GM12878 (cell line): Measurements from ENCODE around the gene DACT3. TPM values are rescaled to one million over a fixed set of nuclear protein-coding genes. Genes with fewer than 3 reads are reported as not detected.

ENCODE experiments used
- ATAC-seq: fragments of 200-7000 bp; cut with Tn5 transposase; 3 replicates; pipeline ENCODE4 v1.9.1; 2020; ENCODE audit warnings: mild to moderate bottlenecking, moderate library complexity
- BruUV-seq: library from RNA; stranded (reverse); fragments of 400-500 nt; replicated peaks from 2 replicates; lab custom pipeline; 2021; lab: Mats Ljungman, UMichigan
- CTCF ChIA-PET: fragments of 300-600 bp; sonication (Branson Sonifier 250); formaldehyde crosslinking; extraction: SDS; loops from one replicate; lab custom pipeline; 2021; ENCODE audit warnings: inconsistent platforms; lab: Yijun Ruan, JAX
- POLR2A ChIA-PET: fragments of 350-600 bp; formaldehyde crosslinking; extraction: SDS; loops from one replicate; lab custom pipeline; 2021; ENCODE audit warnings: inconsistent platforms; lab: Charles Lee
- RAD21 ChIA-PET: fragments of 300-600 bp; sonication (Branson Sonifier 250); formaldehyde crosslinking; loops from one replicate; lab custom pipeline; 2023; ENCODE audit warnings: antibody characterized with exemption; ENCODE audit not compliant: unreplicated experiment; lab: Charles Lee
- SMC1A ChIA-PET: fragments of 300-600 bp; sonication (Branson Sonifier 250); formaldehyde crosslinking; loops from one replicate; lab custom pipeline; 2023; ENCODE audit not compliant: unreplicated experiment, uncharacterized antibody; lab: Charles Lee
- DNase-seq: peaks from one replicate; pipeline ENCODE4 v3.0.0-alpha.2; 2011; ENCODE audit warnings: low read depth, low spot score
- FAIRE-seq: peaks from 3 replicates; lab custom pipeline; 2011; peaks lifted over from hg19 to GRCh38; lab: Jason Lieb, UNC
- H2AFZ ChIP-seq: 2 replicates; pipeline ENCODE4 v1.6.0; 2011; ENCODE audit warnings: low read depth, low read length, control low read depth; ENCODE audit not compliant: control insufficient read depth
- H3K27ac ChIP-seq: 2 replicates; pipeline ENCODE4 v1.5.1; 2011; ENCODE audit warnings: control low read depth; ENCODE audit not compliant: control insufficient read depth, insufficient read depth
- H3K27me3 ChIP-seq, 2 experiments: replicated peaks in 1 of 2; 2 replicates each; pipeline versions ENCODE4 v1.6.0 to v1.6.1; 2011; ENCODE audit warnings: low read length in 1 of 2; ENCODE audit not compliant: control insufficient read depth in 2 of 2, insufficient read depth in 2 of 2
- H3K36me3 ChIP-seq, 2 experiments: 2 replicates each; pipeline ENCODE4 v1.5.1; 2011; ENCODE audit warnings: low read length in 1 of 2; ENCODE audit not compliant: control insufficient read depth in 2 of 2, insufficient read depth in 2 of 2
- H3K4me1 ChIP-seq: 2 replicates; pipeline ENCODE4 v1.6.1; 2011; ENCODE audit warnings: mild to moderate bottlenecking, low read length, moderate library complexity, mixed read lengths; ENCODE audit not compliant: control insufficient read depth, insufficient read depth
- H3K4me2 ChIP-seq: 2 replicates; pipeline ENCODE4 v1.6.0; 2011; ENCODE audit warnings: control low read depth; ENCODE audit not compliant: control insufficient read depth, insufficient read depth
- H3K4me3 ChIP-seq: fragments of 200-600 bp; sonication (generic); 2 replicates; pipeline ENCODE4 v1.5.1; 2016
- H3K79me2 ChIP-seq: 2 replicates; pipeline ENCODE4 v1.6.0; 2011; ENCODE audit warnings: low read length; ENCODE audit not compliant: control insufficient read depth, insufficient read depth
- H3K9ac ChIP-seq: 2 replicates; pipeline ENCODE4 v1.8.0; 2011; ENCODE audit warnings: low read length, control low read depth, mixed read lengths; ENCODE audit not compliant: control insufficient read depth, insufficient read depth
- H3K9me3 ChIP-seq: replicated peaks from 3 replicates; pipeline ENCODE4 v1.5.1; 2011; ENCODE audit warnings: mild to moderate bottlenecking, low read length; ENCODE audit not compliant: control insufficient read depth, insufficient read depth
- H4K20me1 ChIP-seq: 2 replicates; pipeline ENCODE4 v1.6.0; 2011; ENCODE audit not compliant: control insufficient read depth, insufficient read depth
- BCL3 ChIP-seq: IDR thresholded peaks from 2 replicates; pipeline ENCODE4 v1.6.1; 2011; ENCODE audit warnings: borderline replicate concordance, low read depth, mild to moderate bottlenecking, moderate library complexity, low read length; ENCODE audit not compliant: insufficient read depth, poor library complexity, severe bottlenecking
- CEBPZ ChIP-seq: fragments of 150-350 bp; IDR thresholded peaks from 2 replicates; pipeline ENCODE4 v1.6.1; 2016; ENCODE audit warnings: low read depth, low read length
- IKZF2 ChIP-seq, 2 experiments: fragments of 450-650 bp; IDR thresholded peaks; 2 replicates each; pipeline ENCODE4 v1.6.1; 2017; ENCODE audit warnings: mild to moderate bottlenecking in 2 of 2, moderate library complexity in 2 of 2
- MTA3 ChIP-seq: IDR thresholded peaks from 2 replicates; pipeline ENCODE4 v1.6.1; 2012; ENCODE audit warnings: low read length, inconsistent platforms, borderline replicate concordance
- NBN ChIP-seq: fragments of 450-650 bp; IDR thresholded peaks from 2 replicates; pipeline ENCODE4 v1.6.1; 2016
- SMARCA5 ChIP-seq: fragments of 450-650 bp; IDR thresholded peaks from 2 replicates; pipeline ENCODE4 v1.6.1; 2017; ENCODE audit warnings: mild to moderate bottlenecking
- ZBTB40 ChIP-seq: fragments of 450-650 bp; IDR thresholded peaks from 2 replicates; pipeline ENCODE4 v1.6.1; 2016; ENCODE audit warnings: mild to moderate bottlenecking, moderate library complexity, borderline replicate concordance
- ZNF687 ChIP-seq: fragments of 450-650 bp; IDR thresholded peaks from 2 replicates; pipeline ENCODE4 v1.6.1; 2017; ENCODE audit warnings: mild to moderate bottlenecking, moderate library complexity
- WGBS: methylation state at CpG from one replicate; pipeline ENCODE4 v1.1.6; 2016; ENCODE audit warnings: low lambda C conversion rate; ENCODE audit not compliant: insufficient replicate concordance, insufficient coverage; ENCODE audit errors: missing lambda C conversion rate; 5-methylcytosine and 5-hydroxymethylcytosine counted together
- in situ Hi-C: fragments of 300-500 bp; cut with MboI; formaldehyde crosslinking; loops from 9 replicates; pipeline ENCODE4 v1.14.3; 2018; ENCODE audit warnings: mixed read lengths
- intact Hi-C: fragments of 100-400 bp; cut with micrococcal nuclease; formaldehyde crosslinking; loops from one replicate; pipeline ENCODE4 v1.14.2; 2022; ENCODE audit not compliant: unreplicated experiment
- polyA plus RNA-seq, 11 experiments: library from polyadenylated mRNA; depleted of rRNA in 4 of 11; unstranded in 6 of 11; stranded (reverse) in 5 of 11; fragments of >200 nt; fragmentation: Nextera tagmentation in 4 of 11; fragmentation: Illumina TruSeq in 1 of 11; extraction: Ambion mirVana in 4 of 11; extraction: Trizol in 1 of 11; gene quantifications; 1 replicate in 1 of 11; 2 replicates in 10 of 11; pipeline versions ENCODE4 v1.2.1 to v1.2.3, GENCODE V29; 2011 to 2016; ENCODE audit warnings: inconsistent platforms in 2 of 11, missing spikeins in 2 of 11, low read depth in 1 of 11
- total RNA-seq, 4 experiments: library from RNA; depleted of rRNA in 3 of 4; stranded (reverse); fragments of >200 nt in 3 of 4; fragmentation: Illumina TruSeq in 1 of 4; extraction: Trizol in 1 of 4; gene quantifications; 2 replicates each; pipeline versions ENCODE4 v1.2.1 to v1.2.3, GENCODE V29; 2013 to 2021

DACT3 gene
- total and polyA plus RNA-seq, 10 of the 15 experiments (the other 5 are each of a cell fraction or from before 2014, with no cell fraction given) = 0.05 to 2.5 (median 0.35) TPM; not detected in 1

GRCh38 chr19:46624958-46625661 is 35.9 kb downstream of the DACT3 start, which contains the start of gene PTGIR:
PTGIR (minus strand) TSS chr19:46625089; CDS start chr19:46624225, 864 bp downstream.
- BruUV-seq = no TSS peak
- H3K27me3 ChIP-seq = no peaks in the 10 kb centered on the region
- ChIA-PET POLR2A (interaction anchor here (0.5 to 2.7 kb wide), 7 partner anchors 11 to 684 kb away, joined by 4 to 11 read pairs (median 5); partner anchors contain the start of genes CALM3, DACT3 and GNG8), CTCF (interaction anchor here (0.9 to 12.1 kb wide), 4 partner anchors 9 to 37 kb away, joined by 3 to 150 read pairs (median 10); partner anchors contain the start of gene DACT3), SMC1A (interaction anchor here (0.6 to 17.6 kb wide), 8 partner anchors 8 to 37 kb away, joined by 3 to 286 read pairs (median 4); partner anchors contain the start of genes CALM3 and DACT3), RAD21 (interaction anchor here (0.6 to 2.6 kb wide), 4 partner anchors 8 to 91 kb away, joined by 3 to 13 read pairs (median 5); partner anchors contain the start of gene DACT3)
- WGBS = 9% methylated on average over 9 of the region's 13 CpGs
- DNase-seq (no peak), ATAC-seq (peak; percentile 70), FAIRE-seq (peak; percentile 31)
- in situ Hi-C loops (no loop called here), intact Hi-C loops (no loop called here)
- H3K4me1 ChIP-seq = peaks cover 36% of the 10 kb centered on the region
- no peaks in the 10 kb centered on the region for H3K36me3 ChIP-seq
- peak within 1 kb of the TSS; percentile 71 for H3K4me3 ChIP-seq
- peak within 1 kb of the TSS; percentile 53 for H3K9ac ChIP-seq
- H3K9me3 ChIP-seq = no peaks in the 10 kb centered on the region
- H3K4me2 ChIP-seq = peak within 1 kb of the TSS; percentile 81
- peak within 1 kb of the TSS; percentile 62 for H3K27ac ChIP-seq
- H2AFZ ChIP-seq = peak within 1 kb of the TSS; percentile 52
- H3K79me2 ChIP-seq = peaks cover 32% of the 10 kb centered on the region
- no peaks in the 10 kb centered on the region for H4K20me1 ChIP-seq
- no peak for TF ChIP-seq ZBTB40
- TF ChIP-seq ZNF687 = peak; percentile 44; the same call in 1 of the 2 replicates
- TF ChIP-seq NBN = peak; percentile 90
- no peak for TF ChIP-seq CEBPZ
- no peak for TF ChIP-seq SMARCA5
- TF ChIP-seq BCL3 = no peak
- no peak for TF ChIP-seq MTA3
- peak; percentile 80 to 85 for TF ChIP-seq IKZF2 (IDR thresholded peaks at IDR 0.05)
